TTC549 (cell line): ENCODE results near the gene CRYBB1.

ENCODE experiments used
- FAIRE-seq: peaks from 2 replicates; lab custom pipeline; 2012; peaks lifted over from hg19 to GRCh38; lab: Jason Lieb, UNC

CRYBB1 gene

DNA sequence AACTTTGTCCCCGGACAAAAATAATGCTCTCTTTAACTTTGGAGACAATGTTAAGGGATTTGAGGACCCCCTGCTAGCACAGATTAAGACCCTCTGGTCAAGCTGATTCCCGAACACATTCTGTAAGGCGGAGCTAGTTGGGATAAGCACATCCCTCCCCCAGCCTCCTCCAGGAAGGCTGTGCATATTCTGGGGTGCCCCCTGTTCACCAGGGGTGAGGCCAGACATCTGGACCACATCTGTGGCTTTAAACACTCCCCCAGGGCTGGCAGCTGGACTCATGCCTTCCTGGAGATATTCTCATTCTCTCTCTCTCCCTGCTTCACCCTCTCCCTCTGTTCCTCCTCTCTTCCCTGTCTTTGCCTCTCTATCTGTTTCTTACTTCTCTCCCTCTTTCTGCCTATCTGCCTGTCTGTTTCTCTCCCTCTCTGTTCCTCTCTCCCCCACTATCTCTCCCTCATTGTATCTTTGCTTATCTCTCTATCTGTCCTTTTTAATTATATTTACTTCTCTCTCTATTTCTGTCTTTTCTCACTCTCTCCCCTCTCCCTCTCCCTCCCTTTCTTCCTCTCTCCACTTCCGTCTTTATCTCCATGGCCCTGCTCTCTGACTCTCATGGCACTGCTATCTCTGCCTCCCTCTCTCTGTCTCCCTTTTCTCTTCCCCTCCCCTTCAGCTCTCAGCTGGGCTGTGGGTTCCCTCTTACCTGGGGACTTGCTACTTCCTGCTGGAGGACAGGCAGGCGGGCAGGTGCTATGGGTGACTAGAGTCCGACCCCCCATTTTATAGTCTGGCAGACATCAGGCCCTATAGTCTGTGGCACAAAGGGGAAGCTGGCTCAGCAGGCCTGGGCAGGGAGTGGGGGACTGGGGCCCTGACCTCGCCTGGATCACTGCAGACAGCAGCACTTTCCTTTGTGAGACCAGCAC, at the start of gene CRYBB1:
TSS of gene CRYBB1 (minus strand) at position 757 of the 929 bp plus-strand sequence. CDS start 1,708 bp downstream, outside the sequence.
- no peak for FAIRE-seq

DNA sequence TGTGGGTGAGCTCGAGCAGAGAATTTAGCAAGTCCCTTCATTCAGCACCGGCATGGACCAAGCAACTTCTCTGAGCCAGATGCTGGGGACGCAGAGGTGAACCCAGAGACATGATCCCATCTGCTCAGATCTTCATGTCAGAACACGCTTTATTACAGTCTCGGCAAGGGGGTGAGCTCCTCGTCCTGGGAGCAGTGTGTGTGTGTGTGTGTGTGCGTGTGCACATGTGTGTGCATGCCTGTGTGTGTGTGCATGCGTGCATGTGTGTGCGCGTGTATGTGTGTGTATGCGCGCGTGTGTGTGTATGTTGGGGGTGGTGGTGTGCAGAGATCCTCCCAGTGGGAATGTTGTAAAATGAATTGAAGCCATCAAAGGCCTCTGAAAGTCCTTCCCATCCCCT, 49.3 kb upstream of the CRYBB1 start:
- no peak for FAIRE-seq

DNA sequence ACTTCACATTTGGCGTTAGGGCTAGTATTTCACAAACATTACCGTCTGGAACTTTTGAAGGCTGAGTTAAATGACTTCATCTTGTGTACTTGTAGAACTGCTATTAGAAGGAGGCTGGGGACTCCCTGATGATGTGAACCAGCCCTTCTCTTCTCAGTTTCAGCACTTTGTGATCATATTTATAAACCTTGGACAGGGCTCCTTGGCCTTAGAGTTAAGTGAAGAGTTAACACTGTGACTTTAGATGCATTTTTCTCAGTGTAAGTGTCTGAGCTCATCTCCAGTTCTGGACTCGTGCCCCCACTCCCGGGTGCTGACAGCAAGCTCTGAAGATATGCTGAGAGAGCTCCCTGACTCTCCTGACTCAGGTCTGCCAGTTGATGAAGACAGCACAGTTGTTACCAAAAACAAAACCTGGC, 48.0 kb upstream of the CRYBB1 start:
- FAIRE-seq = no peak

DNA sequence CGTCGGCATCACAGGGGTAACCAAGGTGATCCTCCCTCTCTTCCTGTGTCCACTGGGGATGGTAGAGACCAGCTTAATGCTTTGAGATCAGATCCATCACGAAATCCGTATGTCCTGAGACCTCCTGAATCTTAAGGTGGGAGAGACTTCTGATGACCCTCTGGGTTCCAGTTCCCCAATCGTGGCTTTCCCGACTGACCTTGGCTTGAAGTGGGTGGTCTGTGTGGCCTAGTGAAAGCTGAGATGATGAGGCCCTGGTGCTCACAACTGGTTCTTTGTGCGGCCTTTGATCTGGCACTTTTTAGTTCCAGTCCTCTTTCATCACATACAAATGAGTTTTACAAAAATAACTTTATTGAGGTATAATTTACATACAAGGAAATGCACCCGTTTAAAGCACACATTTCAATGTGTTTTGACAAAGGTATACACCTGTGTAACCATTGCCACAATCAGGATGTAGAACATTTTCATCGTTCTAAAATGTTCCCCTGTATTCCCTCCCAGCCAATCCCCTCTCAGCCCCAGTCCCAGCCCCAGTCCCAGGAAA, 45.6 kb upstream of the CRYBB1 start:
- FAIRE-seq = no peak

DNA sequence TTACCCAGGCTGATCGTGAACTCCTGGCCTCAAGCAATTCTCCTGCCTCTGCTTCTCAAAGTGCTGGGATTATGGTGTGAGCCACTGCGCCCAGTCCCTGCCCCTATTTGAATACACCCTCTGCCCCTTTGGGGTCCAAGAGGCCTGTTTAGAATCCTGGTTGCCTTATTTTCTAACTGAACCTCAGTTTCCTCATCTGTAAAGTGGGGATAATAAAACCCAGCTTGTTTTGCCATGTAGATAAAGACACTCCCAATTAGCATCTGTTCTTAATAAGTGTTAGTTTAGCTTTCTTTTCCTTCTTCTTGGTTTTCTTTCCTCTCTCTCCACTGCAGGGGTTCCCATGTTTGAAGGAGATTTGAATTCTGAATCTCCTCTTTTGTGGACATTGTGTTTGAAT, 44.3 kb upstream of the CRYBB1 start:
- FAIRE-seq = no peak

DNA sequence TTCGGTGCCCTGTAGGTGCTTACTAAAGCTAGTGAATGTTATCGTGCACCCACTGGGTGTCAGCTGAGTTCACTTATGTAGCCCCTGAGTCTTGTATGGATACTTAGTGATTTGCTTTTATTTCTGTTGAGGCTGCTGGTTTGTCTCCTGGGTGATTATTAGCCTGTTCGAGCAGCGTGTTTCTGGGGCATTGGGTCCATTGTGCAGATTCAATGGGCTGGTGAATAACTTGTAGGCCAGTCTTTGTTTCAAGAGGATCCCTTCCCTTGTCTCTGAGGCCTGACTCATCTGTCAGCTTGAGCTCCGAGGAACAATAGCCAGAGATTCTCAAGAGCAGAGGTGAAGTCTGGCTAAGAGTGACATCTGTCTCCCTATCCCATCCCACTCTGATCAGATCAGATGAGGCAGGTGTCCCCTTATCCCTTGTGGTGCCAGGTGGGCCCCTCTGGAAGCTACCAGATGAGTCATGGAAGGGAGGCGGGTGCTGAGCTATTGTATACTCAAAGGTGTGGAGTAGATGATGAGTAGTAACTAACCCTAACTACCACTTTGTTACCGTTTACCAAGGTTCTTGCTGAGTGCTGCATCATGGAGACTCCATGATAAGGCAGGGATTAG, 43.2 kb upstream of the CRYBB1 start:
- FAIRE-seq = no peak

DNA sequence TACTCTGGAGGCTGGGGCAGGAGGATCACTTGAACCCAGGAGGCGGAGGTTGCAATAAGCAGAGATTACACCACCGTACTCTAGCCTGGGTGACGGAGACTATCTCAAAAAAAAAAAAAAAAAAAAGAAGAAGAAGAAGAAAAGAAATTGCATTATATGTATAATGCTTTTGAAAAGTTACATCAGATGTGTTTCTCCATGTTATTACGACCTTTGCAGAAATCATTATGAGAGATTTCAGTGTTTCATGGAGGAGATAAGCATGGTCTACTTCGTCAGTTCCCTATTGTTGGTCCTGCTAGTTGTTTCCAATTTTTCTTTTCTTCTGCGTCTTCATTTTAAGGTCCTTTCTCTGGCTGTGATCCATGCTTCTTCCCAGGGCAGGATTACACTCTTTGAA, 42.5 kb upstream of the CRYBB1 start:
- FAIRE-seq = no peak

DNA sequence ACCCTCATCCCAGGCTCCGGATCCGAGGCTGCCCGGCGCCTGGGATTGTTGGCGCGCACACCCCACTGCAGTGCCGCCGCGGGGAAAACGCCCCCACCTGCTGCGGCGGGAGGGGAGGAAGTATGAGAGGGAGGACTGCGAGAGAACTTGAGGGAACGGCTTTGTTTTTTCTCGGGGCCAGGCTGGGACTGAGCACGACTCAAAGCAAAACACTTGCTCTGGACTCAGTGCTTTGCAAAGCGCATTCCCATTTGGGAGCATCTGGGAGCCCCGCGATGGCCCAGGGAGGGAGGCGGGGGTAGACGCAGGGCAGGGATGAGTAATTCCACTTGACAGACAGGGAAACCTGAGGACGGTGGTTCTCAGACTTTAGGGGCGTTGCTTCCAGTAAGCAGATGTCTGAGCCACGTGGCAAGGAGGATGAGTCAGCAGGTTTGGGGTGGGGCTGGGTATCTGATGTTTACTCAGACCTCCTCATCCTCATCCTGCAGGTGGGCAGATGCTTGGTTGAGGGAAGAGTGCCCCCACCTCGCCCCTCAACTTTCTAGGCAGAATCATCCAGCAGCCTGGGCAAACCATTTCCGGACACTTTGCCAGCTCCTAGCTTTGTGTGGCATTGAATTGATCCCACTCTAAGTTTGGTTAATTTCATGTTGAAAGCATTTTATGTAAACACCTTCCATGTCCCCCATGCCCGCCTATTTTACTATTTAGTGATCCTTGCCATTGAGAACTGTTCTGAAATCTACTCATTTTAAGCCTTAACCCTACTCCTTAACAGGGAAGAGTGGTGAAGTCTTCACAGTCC, 41.0 kb upstream of the CRYBB1 start:
- no peak for FAIRE-seq

DNA sequence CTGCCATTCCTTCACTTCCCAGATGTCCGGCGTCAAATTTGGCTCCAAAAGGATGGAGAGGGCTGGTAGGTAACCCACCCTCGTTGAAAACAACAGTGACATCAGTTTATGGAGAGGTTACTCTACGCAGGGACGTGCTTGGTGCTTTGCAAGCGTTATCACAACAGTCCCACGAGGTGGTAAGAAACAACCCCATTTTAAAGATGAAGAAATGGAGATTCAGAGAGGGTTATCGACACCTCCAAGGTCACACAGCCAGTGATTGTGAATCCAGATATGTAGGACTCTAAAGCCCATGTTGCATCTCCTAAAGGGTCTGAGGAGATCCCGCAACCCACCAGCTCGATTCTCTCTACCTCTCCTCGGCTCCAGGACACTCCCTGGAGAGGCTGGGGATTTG, 40.3 kb upstream of the CRYBB1 start:
- FAIRE-seq = no peak

DNA sequence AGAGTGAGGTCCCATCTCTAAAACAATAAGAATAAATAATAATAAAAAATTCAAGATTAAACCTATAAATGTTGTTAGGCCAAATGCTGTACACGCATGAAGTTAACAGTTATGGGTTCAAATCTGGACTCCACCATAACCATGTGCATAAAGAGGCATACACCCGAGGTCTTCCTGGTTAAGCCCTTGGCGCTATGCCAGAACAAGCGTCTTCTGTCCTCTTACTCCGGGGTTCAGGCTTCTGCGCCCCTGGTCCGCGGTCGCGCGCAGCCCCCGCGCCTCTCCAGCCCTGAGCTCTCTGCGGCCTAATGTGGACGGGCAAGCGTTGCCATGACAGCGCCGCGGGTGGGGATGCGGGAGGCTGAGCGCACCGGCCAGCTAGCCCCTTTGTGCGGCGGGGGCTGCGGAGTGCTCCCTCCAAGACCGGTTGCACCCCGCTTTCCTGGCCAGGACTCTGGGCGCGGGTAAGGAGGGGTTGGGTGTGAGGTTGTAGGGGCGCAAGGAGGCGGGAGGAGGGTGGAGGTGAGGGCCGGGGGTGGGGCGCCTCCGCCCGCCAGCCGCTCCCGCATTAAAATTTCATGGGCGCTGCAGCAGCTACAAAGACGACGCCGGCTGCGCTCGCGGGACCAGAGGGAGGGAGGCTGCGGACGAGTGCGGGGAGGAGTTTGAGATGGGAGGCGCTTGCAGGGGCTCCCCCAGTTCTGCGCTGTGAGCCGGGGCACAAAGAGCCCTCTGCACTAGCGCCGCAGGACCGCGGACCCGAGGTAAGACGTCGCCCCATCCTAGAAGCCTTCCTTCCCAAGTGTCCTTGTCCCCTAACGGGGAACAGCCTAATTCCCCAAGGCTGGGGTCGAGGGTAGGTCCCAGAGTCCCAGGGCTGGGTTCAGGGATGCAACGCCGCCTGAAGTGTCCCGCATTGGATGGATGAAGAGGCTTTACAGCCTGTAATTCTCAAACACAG, 39.3 kb upstream of the CRYBB1 start, which contains the start of gene MIAT:
TSS of gene MIAT (plus strand) at position 698 of the 961 bp plus-strand sequence.
- FAIRE-seq = no peak

DNA sequence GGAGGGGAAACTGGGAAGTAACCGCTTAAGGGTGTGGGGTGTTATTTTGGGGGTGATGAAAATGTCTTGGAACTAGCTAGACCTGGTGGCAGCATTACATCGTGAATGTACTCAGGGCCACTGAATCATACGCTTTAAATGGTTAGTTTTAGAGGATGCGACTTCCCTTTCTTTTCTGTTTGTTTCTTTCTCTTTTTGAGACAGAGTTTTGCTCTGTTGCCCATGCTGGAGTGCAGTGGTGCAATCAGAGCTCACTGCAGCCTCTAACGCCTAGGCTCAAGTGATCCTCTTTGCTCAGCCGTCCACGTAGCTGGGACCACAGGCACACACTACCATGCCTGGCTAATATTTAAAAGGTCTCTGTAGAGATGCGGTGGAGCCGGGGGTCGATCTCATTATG, 34.0 kb upstream of the CRYBB1 start:
- FAIRE-seq = no peak

DNA sequence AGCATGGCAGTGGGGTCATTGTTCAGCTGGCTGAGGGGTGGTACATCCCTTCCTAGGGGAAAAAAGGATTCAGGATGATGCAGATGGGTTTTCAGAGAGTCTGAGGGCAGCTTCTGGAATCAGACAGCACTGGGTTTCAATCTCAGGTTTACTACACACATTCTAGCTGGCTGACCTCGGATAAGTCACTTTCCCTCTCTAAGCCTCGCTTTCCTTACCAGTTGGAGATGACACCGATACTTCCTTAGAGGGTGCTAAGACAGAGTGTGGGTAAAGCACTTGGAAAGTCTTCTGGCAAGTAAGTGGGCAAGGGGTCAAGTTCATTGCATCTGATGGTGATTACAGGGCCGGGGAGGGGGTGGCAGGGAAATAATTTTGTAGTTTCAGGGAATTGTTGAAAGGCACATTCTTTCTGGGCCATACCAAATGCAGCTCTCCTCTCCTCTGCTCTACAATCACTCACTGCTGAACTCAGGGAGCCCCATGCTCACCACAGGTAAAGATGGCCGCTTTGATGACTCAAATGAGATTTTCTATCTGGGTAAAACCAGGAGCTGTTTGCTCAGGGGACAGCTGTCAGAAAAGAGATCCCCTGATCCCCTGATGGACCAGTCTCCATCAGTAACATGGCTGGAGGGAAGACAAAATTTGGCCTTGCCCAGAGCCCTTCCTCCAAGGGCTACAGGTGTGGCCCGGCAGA, 33.0 kb upstream of the CRYBB1 start:
- no peak for FAIRE-seq

DNA sequence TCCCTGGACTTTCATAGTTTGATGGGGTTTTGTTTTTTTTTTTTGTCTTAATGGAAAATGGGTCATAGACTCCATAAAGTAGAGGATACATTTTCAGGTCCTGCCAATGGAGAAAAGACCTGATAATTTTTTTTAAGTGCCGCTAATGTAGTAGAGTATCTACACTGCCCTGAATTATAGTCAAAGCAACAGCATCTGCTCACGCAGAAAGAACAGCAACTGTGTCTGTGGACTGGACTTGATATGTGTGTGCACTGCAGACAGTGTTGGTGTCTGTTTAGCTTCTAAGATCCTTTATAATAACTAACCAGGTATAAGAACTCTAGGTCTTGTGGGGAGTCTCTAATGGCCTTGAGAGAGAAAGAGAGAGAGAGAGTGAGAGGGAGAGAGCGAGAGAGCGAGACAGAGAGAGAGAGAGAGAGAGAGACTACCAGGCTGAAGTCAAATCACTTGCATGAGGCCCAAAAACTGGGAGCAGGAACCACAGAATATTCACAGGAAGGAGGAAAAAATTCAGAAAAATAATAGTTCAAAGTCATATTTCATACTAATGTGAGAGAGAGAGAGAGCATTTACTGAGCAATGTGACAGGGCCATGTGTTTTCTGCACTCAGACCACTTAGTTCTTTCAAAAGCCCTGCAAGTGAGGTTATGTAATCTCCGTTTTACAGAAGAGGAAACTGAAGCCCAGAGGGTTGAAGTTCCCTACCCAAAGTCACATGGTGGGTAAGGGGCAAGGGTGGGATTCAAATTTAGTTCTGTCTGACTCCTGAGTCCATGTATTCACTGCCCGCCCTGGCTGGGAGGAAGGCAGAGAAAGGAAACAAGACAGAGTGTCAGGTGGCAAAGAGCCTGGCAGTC, 30.9 kb upstream of the CRYBB1 start:
- no peak for FAIRE-seq

DNA sequence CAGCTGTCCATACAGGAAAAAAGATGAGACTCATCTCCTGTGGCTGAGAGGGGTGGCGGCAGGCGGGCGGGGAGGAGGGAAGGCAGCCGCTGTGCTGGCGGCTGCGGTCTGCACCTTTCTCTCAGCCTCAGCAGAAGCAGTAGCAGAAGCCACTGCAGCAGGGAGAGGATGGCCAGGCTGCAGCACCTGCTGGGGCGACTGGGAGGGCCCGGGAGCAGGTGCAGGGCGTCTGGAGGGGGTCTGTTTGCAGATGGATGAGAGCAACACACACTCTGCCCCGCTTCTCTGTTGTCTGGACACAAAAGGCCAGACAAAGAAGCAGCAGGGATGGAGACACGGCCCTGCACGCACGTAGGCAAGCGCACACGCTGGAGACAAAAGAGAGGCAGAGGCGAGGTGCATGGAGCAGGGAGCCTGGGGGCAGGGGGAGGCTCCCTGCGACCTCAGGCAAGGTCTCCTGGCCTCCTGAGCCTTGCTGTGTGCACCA, 30.2 kb upstream of the CRYBB1 start:
- FAIRE-seq = no peak

DNA sequence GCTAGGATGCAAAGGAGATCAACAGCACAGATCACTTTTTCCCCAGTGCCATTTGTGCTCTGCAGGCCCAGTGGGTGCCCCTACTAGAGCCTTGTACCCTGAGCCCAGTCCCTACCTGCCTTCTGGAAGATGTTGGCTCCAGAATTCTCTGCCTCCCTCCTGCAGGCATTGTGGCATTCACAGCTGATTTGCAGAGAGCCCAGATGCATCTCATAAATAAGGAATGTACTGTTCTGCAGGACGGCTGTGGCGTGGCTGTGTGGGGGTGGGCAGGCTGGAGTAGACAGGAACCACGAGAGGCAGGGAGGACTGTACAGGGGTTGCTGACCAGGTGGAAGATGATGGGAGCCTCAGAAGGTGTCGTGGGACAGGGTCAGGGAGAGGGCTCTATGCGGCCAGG, 28.3 kb upstream of the CRYBB1 start:
- no peak for FAIRE-seq

DNA sequence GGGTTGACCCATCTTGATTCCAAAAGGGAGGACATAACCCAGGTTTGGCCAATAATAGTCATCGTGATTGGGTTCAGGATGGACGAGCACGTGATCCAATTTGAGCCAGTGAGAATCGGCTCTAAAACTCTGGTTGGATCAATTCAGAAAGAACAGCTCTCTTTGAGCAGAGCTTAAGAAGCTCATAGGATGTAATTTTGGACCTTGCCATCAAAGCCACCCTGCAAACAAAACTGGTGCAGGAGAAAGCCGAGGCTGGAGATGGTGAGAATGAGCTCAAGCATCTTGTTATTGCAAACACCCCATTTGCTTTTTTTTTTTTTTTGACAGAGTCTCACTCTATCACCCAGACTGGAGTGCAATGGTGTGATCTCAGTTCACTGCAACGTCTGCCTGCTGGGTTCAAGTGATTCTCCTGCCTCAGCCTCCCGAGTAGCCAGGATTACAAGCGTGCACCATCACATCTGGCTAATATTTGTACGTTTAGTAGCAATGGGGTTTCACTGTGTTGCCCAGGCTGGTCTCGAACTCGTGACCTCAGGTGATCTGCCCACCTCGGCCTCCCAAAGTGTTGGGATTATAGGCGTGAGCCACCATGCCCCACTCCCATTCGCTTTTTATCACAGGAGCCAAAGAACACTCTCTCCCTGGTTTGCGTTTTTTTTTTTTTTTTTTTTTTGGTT, 25.7 kb upstream of the CRYBB1 start:
- no peak for FAIRE-seq

DNA sequence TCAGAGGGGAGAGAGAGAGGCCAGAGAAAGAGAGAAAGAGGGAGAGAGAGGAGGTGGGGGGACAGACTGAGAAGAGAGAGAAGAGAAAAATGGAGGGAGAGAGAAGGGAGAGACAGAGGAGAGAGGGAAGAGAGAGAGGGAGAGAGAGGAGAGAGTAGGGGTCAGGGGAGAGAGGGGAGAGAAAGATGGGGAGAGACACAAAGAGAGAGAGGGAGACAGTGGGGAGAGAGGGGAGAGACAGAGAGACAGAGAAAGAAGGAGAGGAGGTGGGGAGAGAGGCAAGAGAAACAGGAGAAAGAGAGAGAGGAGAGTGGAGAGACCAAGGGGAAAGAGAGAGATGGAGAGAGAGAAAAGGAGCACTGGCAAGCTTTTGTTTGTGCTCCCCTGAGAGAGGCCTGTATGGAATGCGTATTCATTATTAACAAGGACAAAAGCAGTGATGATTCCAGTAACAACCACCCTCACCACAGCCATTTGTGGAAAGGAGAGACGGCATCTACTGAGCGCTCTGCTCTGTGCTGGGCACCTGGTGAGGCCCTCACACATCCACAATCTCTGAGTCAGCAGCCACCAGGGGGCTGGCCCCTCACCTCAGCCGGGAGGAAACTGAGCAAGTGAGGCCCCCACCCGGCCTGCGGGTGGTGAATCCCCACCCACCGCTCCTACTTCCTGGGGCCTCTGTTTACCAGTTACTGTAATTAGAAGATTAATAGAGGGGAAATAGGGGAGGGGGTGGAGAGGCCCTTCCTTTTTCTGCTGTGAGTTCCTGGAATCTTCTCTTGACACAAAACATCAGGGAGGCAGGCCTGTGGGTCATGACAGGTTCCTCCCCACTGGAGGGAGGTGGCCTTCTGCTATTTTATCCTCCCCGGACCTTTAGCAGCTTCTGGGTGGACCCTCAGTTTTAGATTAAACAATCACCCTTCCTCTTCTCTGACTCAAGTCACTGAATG, 24.9 kb upstream of the CRYBB1 start:
- FAIRE-seq = no peak

DNA sequence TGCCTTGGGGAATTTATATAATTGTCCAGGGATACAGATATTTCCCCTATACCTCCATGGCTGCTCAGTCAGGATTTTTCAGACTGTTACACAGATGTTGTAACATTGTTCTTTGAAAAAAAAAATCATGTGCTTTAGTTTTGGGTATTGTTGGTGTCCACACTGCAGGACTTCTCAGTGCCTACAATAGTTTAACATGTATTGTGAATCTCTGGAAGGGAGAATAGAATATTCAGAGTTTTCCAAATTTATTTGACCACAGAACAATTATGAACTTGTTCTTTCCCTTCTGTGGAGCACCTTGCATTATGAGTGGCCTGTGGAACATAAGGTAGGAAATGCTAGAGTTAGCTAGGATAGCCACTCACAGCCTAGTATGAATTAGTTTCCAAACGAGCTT, 18.5 kb upstream of the CRYBB1 start:
- no peak for FAIRE-seq
